WERI-Rb-1 (cell line): ENCODE data around the gene C1orf116.
A peak's percentile ranks its signal among the peaks of the same experiment; 100 is the strongest.

Experiments
- DNase-seq: peaks from one replicate; pipeline ENCODE4 v3.0.0-alpha.2; 2020
- H3K27ac ChIP-seq: fragments of 250-450 bp; sonication (Bioruptor Pico); 2 replicates; pipeline ENCODE4 v1.5.1; 2020; ENCODE audit warnings: mild to moderate bottlenecking, moderate library complexity
- H3K27me3 ChIP-seq: fragments of 250-450 bp; sonication (Bioruptor Pico); 2 replicates; pipeline ENCODE4 v1.5.1; 2021; ENCODE audit warnings: mild to moderate bottlenecking, low read depth, moderate library complexity; ENCODE audit not compliant: insufficient read depth, severe bottlenecking
- H3K36me3 ChIP-seq: fragments of 250-450 bp; sonication (Bioruptor Pico); 2 replicates; pipeline ENCODE4 v1.5.1; 2020; ENCODE audit warnings: mild to moderate bottlenecking, moderate library complexity
- H3K4me3 ChIP-seq: 2 replicates; pipeline ENCODE4 v1.5.1; 2011; ENCODE audit warnings: low read depth, mild to moderate bottlenecking, control low read depth, low read length
- H3K9me3 ChIP-seq: fragments of 250-450 bp; sonication (Bioruptor Pico); 2 replicates; pipeline ENCODE4 v1.5.1; 2021; ENCODE audit warnings: mild to moderate bottlenecking, moderate library complexity; ENCODE audit not compliant: severe bottlenecking
- CTCF ChIP-seq: IDR thresholded peaks from 2 replicates; pipeline ENCODE4 v1.5.1; 2011; ENCODE audit warnings: low read depth, mild to moderate bottlenecking, control low read depth, inconsistent platforms, low read length

Gene C1orf116

GRCh38 chr1:206987873-206988272 lies 44.7 kb downstream of the C1orf116 start:
- Histone ChIP-seq H3K27me3 (peaks cover 99% of the 10 kb centered on the region), H3K9me3 (no peaks in the 10 kb centered on the region), H3K4me3 (no peak overlapping the region), H3K27ac (no peak overlapping the region), H3K36me3 (no peaks in the 10 kb centered on the region)
- TF ChIP-seq CTCF, result no peak
- no peak for DNase-seq

GRCh38 chr1:206986885-206987284 lies 45.7 kb downstream of the C1orf116 start:
- H3K9me3 ChIP-seq, result no peaks in the 10 kb centered on the region
- TF ChIP-seq CTCF, result no peak

GRCh38 chr1:206986402-206986801 lies 46.2 kb downstream of the C1orf116 start:
- TF ChIP-seq CTCF, result no peak
- H3K4me3 ChIP-seq, result no peak overlapping the region
- no peak for DNase-seq
- H3K27me3 ChIP-seq, result peaks cover 100% of the 10 kb centered on the region
- no peaks in the 10 kb centered on the region for H3K9me3 ChIP-seq
- no peak overlapping the region for H3K27ac ChIP-seq
- H3K36me3 ChIP-seq, result no peaks in the 10 kb centered on the region

More at GRCh38 chr1:206986885-206987284, 45.7 kb downstream of the C1orf116 start:
- no peak overlapping the region for H3K27ac ChIP-seq
- H3K4me3 ChIP-seq, result no peak overlapping the region
- peaks cover 99% of the 10 kb centered on the region for H3K27me3 ChIP-seq
- no peak for DNase-seq
- H3K36me3 ChIP-seq, result no peaks in the 10 kb centered on the region

GRCh38 chr1:206985162-206985749 lies 47.3 kb downstream of the C1orf116 start:
- TF ChIP-seq CTCF, result no peak
- no peaks in the 10 kb centered on the region for H3K36me3 ChIP-seq
- no peak for DNase-seq
- H3K27me3 ChIP-seq, result peaks cover 100% of the 10 kb centered on the region
- H3K27ac ChIP-seq, result no peak overlapping the region
- no peak overlapping the region for H3K4me3 ChIP-seq
- H3K9me3 ChIP-seq, result no peaks in the 10 kb centered on the region

GRCh38 chr1:206982216-206982615 lies 50.3 kb downstream of the C1orf116 start:
- peak; percentile 76 for DNase-seq
- H3K4me3 ChIP-seq, result no peak overlapping the region
- H3K9me3 ChIP-seq, result no peaks in the 10 kb centered on the region
- no peaks in the 10 kb centered on the region for H3K36me3 ChIP-seq
- H3K27me3 ChIP-seq, result peaks cover 100% of the 10 kb centered on the region
- no peak overlapping the region for H3K27ac ChIP-seq
- peak; percentile 89 for TF ChIP-seq CTCF

GRCh38 chr1:206979379-206980043 lies 53.0 kb downstream of the C1orf116 start:
- H3K4me3 ChIP-seq, result no peak overlapping the region
- peak; percentile 37 for DNase-seq
- H3K9me3 ChIP-seq, result no peaks in the 10 kb centered on the region
- H3K27ac ChIP-seq, result no peak overlapping the region
- peaks cover 100% of the 10 kb centered on the region for H3K27me3 ChIP-seq
- peak; percentile 74 for TF ChIP-seq CTCF
- H3K36me3 ChIP-seq, result no peaks in the 10 kb centered on the region
